ENCODE results near the gene AP2B1.

The AP2B1 gene

GRCh38 chr17:35764123-35764991 is 177.2 kb downstream of the AP2B1 start:
- peak; percentile 86 for DNase-seq (ENCODE audit: low read depth)
- peak overlapping the region; percentile 44 for H3K4me3 ChIP-seq (ENCODE audit: low read length)
- TF ChIP-seq CTCF (IDR thresholded peaks at IDR 0.05; ENCODE audit: insufficient read depth, low read depth, low read length, missing control alignments), result peak; percentile 59

GRCh38 chr17:35765086-35765710 is 178.1 kb downstream of the AP2B1 start:
- no peak for TF ChIP-seq CTCF (IDR thresholded peaks at IDR 0.05; ENCODE audit: insufficient read depth, low read depth, low read length, missing control alignments)
- H3K4me3 ChIP-seq (ENCODE audit: low read length), result no peak overlapping the region
- DNase-seq (ENCODE audit: low read depth), result no peak

GRCh38 chr17:35765756-35766488 is 178.8 kb downstream of the AP2B1 start:
- no peak for DNase-seq (ENCODE audit: low read depth)
- TF ChIP-seq CTCF (IDR thresholded peaks at IDR 0.05; ENCODE audit: insufficient read depth, low read depth, low read length, missing control alignments), result no peak
- H3K4me3 ChIP-seq (ENCODE audit: low read length), result no peak overlapping the region

- DNase-seq (ENCODE audit: low read depth), result no peak
- TF ChIP-seq CTCF (IDR thresholded peaks at IDR 0.05; ENCODE audit: insufficient read depth, low read depth, low read length, missing control alignments), result no peak
- no peak overlapping the region for H3K4me3 ChIP-seq (ENCODE audit: low read length)
These were observed 179.4 kb downstream of the AP2B1 start for GRCh38 chr17:35766489-35766877.

- DNase-seq (ENCODE audit: low read depth), result peak; percentile 63
- TF ChIP-seq CTCF (IDR thresholded peaks at IDR 0.05; ENCODE audit: insufficient read depth, low read depth, low read length, missing control alignments), result peak; percentile 70
- H3K4me3 ChIP-seq (ENCODE audit: low read length), result no peak overlapping the region
These were observed 179.9 kb downstream of the AP2B1 start for GRCh38 chr17:35766903-35767510.

- DNase-seq (ENCODE audit: low read depth), result no peak
- no peak overlapping the region for H3K4me3 ChIP-seq (ENCODE audit: low read length)
- no peak for TF ChIP-seq CTCF (IDR thresholded peaks at IDR 0.05; ENCODE audit: insufficient read depth, low read depth, low read length, missing control alignments)
These were observed 181.7 kb downstream of the AP2B1 start for GRCh38 chr17:35768797-35769196.
